Endodermal cell (in vitro differentiated cells): ENCODE results near the gene SCGB3A2. TPM values are rescaled to one million over a fixed set of nuclear protein-coding genes. Genes with fewer than 3 reads are reported as not detected.

Source experiments
- DNase-seq: peaks from one replicate; pipeline ENCODE4 v3.0.0-alpha.2; 2017
- H3K27ac ChIP-seq: 2 replicates; pipeline ENCODE4 v1.5.1; 2013; ENCODE audit warnings: mild to moderate bottlenecking, low read depth, low read length, moderate library complexity
- H3K27me3 ChIP-seq: 2 replicates; pipeline ENCODE4 v1.6.1; 2013; ENCODE audit warnings: mild to moderate bottlenecking, low read length, moderate library complexity; ENCODE audit not compliant: insufficient read depth, control insufficient read depth, poor library complexity, severe bottlenecking
- H3K36me3 ChIP-seq: 2 replicates; pipeline ENCODE4 v1.7.0; 2013; ENCODE audit warnings: mild to moderate bottlenecking, low read length, moderate library complexity; ENCODE audit not compliant: control insufficient read depth, insufficient read depth
- H3K4me1 ChIP-seq: one replicate; pipeline ENCODE4 v1.7.0; 2013; ENCODE audit warnings: low read length; ENCODE audit not compliant: control insufficient read depth, insufficient read depth
- H3K4me3 ChIP-seq: 2 replicates; pipeline ENCODE4 v1.5.1; 2013; ENCODE audit warnings: mild to moderate bottlenecking, low read length, moderate library complexity
- H3K9ac ChIP-seq: 2 replicates; pipeline ENCODE4 v1.6.1; 2013; ENCODE audit warnings: mild to moderate bottlenecking, low read length, moderate library complexity; ENCODE audit not compliant: poor library complexity, severe bottlenecking; ENCODE audit errors: extremely low read depth
- H3K9me3 ChIP-seq: 2 replicates; pipeline ENCODE4 v1.6.1; 2013; ENCODE audit warnings: mild to moderate bottlenecking, low read length, moderate library complexity; ENCODE audit not compliant: control insufficient read depth
- H3K27ac Mint-ChIP-seq: 2 replicates; pipeline ENCODE4 v1.8.0; 2020; ENCODE audit warnings: mixed read lengths
- H3K27me3 Mint-ChIP-seq: 2 replicates; pipeline ENCODE4 v1.8.0; 2021; ENCODE audit warnings: mild to moderate bottlenecking, mixed read lengths; ENCODE audit not compliant: insufficient read depth
- H3K36me3 Mint-ChIP-seq: 2 replicates; pipeline ENCODE4 v1.8.0; 2020; ENCODE audit warnings: low read depth, mixed read lengths
- H3K4me1 Mint-ChIP-seq: 2 replicates; pipeline ENCODE4 v1.8.0; 2020; ENCODE audit warnings: mixed read lengths
- H3K4me3 Mint-ChIP-seq: 2 replicates; pipeline ENCODE4 v1.8.0; 2020; ENCODE audit warnings: mild to moderate bottlenecking, moderate library complexity, mixed read lengths
- H3K9me3 Mint-ChIP-seq: 2 replicates; pipeline ENCODE4 v1.8.0; 2020; ENCODE audit warnings: mild to moderate bottlenecking, mixed read lengths
- CTCF ChIP-seq: fragments of 200-600 bp; sonication (generic); conservative IDR thresholded peaks from 2 replicates; pipeline ENCODE4 v1.5.0; 2021; ENCODE audit warnings: antibody characterized with exemption, mild to moderate bottlenecking
- WGBS, 2 experiments: methylation state at CpG; one replicate each; pipeline versions ENCODE4 v1.1.5 to v1.1.7; 2013; ENCODE audit warnings: missing lambda C conversion rate in 2 of 2, mixed read lengths in 1 of 2; ENCODE audit not compliant: insufficient coverage in 1 of 2, insufficient read length in 1 of 2; 5-methylcytosine and 5-hydroxymethylcytosine counted together
- total RNA-seq, 2 donors: library from RNA; stranded (reverse); fragmentation: NEBNext Ultra II Directional in 1 of 2; extraction: Animal tissue kit (Norgen Biotek cat#: 25700) in 1 of 2; gene quantifications; 2 replicates in 1 of 2; 3 replicates in 1 of 2; pipeline ENCODE4 v1.2.1, GENCODE V29; 2021

SCGB3A2 gene
- total RNA-seq, 2 donors from 2014 or later = 1.1 to 18.7 TPM

DNA sequence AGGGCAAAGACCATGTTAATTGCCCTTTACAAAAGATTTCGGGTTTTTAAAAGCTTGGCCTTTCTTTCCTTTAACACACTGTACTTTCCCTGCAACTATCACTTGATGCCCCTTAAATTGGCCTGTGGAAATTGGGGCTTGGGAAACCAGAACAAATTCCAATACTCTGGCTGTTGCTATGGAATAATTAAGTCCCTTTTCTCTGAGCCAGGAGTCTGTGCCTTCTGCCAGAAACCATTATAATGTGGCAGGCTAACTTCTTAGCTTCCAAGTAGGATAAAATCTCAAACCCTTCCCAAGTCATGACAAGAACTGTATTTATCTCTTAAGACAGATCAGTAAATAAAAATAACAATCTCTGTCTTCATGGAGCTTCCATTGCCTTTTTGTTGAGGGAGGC, 46.0 kb upstream of the SCGB3A2 start:
- Histone ChIP-seq H3K27ac (no peak overlapping the region), H3K36me3 (no peaks in the 10 kb centered on the region), H3K9ac (no peak overlapping the region), H3K4me3 (no peak overlapping the region), H3K27me3 (no peaks in the 10 kb centered on the region), H3K9me3 (no peaks in the 10 kb centered on the region), H3K4me1 (no peaks in the 10 kb centered on the region)
- TF ChIP-seq CTCF = no peak
- Mint-ChIP-seq H3K4me1 (peaks cover 4% of the 10 kb centered on the region), H3K9me3 (no peaks in the 10 kb centered on the region), H3K27me3 (no peaks in the 10 kb centered on the region), H3K36me3 (no peaks in the 10 kb centered on the region), H3K4me3 (no peak overlapping the region), H3K27ac (no peak overlapping the region)
- WGBS, 2 experiments = 94% methylated on average over 1 of the region's 1 CpG; no CpG with 5 or more reads in 1 of the 2 experiments
- no peak for DNase-seq

- no peak for DNase-seq
- Mint-ChIP-seq H3K9me3 (no peaks in the 10 kb centered on the region), H3K27ac (no peak overlapping the region), H3K27me3 (no peaks in the 10 kb centered on the region), H3K4me1 (peaks cover 4% of the 10 kb centered on the region), H3K4me3 (no peak overlapping the region), H3K36me3 (no peaks in the 10 kb centered on the region)
- whole genome bisulfite sequencing, 2 experiments = 94% methylated on average over 2 of the region's 2 CpGs; no CpG with 5 or more reads in 1 of the 2 experiments
- no peaks in the 10 kb centered on the region for H3K4me1 ChIP-seq
- H3K9ac ChIP-seq = no peak overlapping the region
- no peaks in the 10 kb centered on the region for H3K36me3 ChIP-seq
- H3K9me3 ChIP-seq = no peaks in the 10 kb centered on the region
- no peak overlapping the region for H3K27ac ChIP-seq
- H3K27me3 ChIP-seq = no peaks in the 10 kb centered on the region
- H3K4me3 ChIP-seq = no peak overlapping the region
- no peak for TF ChIP-seq CTCF
Observed at GRCh38 chr5:147835386-147835798, 43.1 kb upstream of the SCGB3A2 start.

- Mint-ChIP-seq H3K27ac (no peak overlapping the region), H3K4me1 (peaks cover 3% of the 10 kb centered on the region), H3K4me3 (no peak overlapping the region), H3K9me3 (no peaks in the 10 kb centered on the region), H3K27me3 (no peaks in the 10 kb centered on the region), H3K36me3 (no peaks in the 10 kb centered on the region)
- Histone ChIP-seq H3K4me1 (no peaks in the 10 kb centered on the region), H3K27me3 (no peaks in the 10 kb centered on the region), H3K36me3 (no peaks in the 10 kb centered on the region), H3K27ac (no peak overlapping the region), H3K9ac (no peak overlapping the region), H3K4me3 (no peak overlapping the region), H3K9me3 (no peaks in the 10 kb centered on the region)
- no peak for TF ChIP-seq CTCF
- DNase-seq = no peak
- WGBS, 2 experiments = 90 to 100% methylated on average over 3 of the region's 3 CpGs
Observed at GRCh38 chr5:147836439-147836838, 42.1 kb upstream of the SCGB3A2 start.
